Fibroblast of skin of right quadriceps (primary cell): ENCODE data around the gene CD27.

ENCODE experiments used
- DNase-seq: peaks from one replicate; pipeline ENCODE4 v3.0.0-alpha.2; 2013

Gene CD27

DNA sequence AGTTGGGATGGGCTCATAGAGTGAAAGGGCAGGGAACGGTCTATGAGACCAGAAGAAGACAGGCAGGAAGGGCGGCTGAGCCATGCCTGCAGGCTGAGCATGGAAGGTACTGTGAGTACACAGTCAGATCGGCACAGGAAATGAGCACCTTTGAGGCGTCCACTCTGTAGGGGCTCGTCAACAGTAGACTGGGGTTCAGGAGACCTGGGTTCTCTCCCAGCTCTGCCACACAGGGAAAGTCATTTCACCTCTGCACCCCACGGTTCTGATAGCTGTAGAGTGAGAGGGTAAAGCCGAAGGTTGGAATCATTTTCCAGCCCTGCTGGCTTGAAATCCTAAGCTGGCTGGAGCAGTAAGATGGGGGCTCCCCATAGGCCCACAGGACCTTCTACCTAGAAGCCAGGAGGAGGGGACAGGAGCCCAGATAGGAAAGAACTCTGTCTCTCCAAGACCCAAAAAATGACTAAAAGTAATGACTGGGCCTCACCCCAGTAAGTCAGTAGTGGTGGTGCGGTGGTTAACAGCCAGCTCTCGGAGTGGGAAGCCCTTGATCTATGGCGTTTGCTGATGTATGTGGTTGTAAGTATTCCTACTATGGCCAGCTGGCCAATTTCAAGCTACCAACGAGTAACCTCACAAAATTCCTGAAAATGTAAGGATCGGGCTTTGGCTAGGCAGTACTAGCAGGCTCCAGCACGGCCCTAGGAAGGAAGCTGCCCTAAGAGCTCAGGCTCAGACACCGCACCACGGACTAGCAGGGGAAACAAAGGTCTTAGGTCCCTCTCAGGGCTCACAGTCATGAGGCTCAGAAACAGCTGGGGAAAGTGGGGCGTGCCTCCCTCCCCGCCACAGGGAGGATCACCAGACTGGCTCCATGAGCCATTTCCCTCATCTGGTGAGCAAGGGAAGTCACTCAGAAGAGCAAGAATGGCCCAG is 10.3 kb upstream of the CD27 start:
- DNase-seq: no peak

DNA sequence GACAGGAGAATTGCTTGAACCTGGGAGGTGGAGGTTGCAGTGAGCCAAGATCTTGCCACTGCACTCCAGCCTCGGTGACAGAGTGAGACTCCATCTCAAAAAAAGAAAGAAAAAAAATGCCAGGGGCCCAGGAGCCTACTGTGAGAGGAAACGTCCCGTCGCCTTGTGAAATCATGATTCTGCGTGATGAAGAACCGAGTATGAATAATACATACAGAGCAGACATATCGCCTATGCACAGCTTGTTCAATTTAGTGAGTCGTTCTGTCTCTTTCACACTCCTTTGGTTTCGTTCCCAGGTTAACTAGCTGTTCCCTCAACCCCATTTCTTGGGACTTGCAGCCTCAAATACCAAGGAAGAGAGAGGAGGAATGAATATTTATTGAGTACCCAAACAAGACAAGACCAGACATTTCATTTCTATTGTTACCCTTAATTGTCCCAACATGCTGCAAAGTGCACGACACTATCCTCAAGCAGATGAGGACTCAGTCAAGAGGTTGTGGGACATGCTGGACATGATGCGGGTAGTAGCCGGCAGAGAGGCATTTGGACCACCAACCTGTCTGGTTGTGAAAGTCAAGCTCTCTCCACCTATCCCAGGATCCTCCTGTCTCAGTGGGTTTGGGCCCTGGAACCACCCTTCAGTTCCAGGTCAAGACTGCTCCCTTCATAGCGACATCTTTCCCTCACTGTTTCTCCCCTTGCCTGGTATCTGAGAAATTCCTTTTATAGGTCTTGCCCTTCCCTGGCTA is 8.6 kb upstream of the CD27 start:
- DNase-seq: no peak

DNA sequence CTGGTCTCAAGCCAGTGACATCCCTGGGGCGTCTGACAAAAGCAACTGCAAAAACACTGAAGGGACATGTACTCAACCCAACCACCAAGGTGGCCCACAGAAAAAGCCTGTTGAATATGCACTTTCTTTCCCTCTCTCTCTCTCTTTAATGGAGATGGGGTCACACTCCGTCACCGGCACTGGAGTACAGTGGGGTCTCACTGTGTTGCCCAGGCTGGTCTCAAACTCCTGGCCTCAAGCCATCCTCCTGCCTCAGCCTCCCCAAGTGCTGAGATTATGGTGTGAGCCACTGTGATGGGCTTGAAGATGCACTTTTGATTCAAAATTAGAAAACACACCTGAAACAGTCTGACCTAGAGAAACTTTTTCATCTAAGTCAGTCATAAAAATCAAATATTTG is 7.2 kb upstream of the CD27 start:
- no peak for DNase-seq

DNA sequence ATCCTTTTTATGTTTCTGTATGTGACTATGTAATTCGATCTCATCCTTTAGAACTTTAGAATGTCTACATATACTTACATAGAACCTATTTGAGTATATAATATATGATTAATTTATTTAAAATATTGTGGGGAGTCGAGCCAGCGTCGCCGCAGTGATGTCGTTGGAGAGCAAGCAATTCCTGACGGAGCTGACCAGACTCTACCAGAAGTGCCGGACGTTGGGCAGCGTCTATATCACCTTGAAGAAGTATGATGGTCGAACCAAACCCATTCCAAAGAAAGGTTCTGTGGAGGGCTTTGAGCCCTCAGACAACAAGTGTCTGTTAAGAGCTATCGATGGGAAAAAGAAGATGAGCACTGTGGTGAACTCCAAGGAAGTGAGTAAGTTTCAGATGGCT is 6.4 kb upstream of the CD27 start:
- no peak for DNase-seq

DNA sequence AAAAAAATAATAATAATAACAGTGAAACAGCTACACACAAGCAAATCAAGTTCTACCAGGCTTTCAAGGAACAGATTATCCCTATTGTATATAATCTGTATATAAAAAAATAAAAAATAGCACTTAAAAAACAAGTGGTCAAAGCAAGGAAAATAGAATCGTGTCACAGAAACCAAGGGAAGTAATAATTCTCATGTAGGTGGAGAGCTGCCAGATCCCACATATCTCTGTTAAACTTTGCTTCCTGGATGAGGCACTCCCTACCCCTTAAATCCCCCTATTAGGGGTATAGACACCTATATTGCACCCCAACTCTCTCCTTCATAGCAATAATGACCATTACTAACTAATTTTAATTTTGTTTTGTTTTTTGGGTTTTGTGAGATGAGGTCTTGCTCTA is 4.4 kb upstream of the CD27 start:
- DNase-seq: no peak

DNA sequence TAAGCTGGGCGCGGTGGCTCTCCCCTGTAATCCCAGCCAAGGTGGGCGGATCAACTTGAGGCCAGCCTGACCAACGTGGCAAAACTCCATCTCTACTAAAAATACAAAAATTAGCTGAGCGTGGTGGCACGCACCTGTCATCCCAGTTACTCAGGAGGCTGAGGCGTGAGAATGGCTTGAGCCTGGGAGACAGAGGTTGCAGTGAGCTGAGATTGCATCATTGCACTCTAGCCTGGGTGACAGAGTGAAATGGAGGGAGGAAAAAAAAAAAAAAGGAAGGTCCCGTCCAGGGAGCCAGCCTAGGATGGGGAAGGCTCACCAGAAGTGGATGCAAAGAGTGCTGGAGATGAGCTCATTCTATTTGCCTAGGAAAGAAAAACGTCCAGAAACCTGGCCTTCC is 1.9 kb upstream of the CD27 start:
- no peak for DNase-seq

DNA sequence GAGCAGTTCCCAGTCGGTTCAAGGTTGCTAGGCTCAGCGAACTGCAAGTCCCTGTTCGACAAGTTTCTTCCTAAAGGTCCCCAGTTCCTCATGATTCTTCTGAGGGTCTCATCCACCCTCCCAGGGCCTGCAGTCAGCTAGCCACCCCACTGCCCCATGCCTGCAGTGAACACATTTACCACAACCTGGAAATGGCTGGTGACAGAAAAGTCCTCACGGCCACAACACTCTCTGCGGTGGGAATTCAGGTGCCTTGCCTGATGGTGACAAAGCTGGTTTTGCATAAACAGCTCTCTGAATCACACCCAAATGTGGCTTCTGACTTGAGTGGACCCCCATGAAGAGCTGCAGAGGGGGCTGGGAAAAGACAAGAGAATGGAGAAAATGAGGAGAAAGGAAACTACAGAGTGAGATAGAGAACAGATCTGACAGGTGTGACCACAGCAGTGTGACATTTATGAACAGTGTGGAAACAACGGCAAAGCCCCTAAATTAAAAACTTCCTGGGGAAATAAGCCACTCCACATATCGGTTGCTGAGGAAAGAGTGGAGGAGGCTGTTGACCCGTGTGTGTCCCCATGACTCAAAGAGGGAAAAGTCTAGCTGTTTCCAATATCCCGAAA is 1.3 kb upstream of the CD27 start:
- no peak for DNase-seq

DNA sequence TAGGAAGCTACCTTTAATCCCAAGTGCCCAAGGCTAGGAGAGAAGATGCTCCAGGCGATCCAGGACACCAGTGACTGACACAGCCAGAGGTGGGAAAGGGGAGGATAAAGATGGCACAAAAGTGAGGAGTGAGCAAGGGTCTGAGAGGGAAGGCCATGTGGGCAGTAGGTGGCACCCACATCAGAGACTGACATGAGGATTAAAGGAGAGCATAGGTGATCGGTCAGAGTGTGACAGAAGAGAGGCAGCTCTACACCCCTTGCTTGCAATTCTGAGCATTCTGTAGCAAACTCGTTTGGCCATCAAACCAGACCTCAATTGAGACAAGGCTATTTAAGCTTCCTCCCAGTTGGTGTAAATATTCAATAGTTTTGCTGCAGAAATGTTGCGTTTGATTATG is 724 bp upstream of the CD27 start:
- no peak for DNase-seq

DNA sequence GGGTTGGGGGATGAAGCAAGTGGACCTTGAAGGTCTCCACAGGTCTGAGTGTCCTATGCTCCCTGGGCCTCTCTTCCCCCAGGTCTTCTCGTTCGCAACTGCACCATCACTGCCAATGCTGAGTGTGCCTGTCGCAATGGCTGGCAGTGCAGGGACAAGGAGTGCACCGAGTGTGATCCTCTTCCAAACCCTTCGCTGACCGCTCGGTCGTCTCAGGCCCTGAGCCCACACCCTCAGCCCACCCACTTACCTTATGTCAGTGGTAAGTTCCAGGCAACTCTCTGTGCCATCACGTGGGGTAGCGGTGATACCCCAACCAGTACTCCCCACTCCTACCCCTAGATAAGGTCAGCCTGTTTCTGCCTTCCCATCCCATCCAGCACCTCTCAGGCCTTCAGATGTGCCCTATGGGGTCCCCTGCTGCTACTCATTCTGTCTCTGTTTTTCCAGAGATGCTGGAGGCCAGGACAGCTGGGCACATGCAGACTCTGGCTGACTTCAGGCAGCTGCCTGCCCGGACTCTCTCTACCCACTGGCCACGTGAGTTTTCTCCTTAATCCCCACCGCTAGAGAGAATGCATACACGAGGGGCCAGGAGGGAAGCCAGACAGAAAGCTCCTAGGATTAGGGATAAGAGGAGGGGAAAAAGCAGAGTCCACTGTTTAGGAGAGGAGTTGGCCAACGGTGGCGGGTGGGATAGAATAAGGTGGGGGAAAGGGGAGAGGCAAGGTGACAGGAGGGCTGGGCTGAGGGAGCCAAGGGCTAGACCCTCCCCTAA is 5.5 kb downstream of the CD27 start:
- DNase-seq: no peak

DNA sequence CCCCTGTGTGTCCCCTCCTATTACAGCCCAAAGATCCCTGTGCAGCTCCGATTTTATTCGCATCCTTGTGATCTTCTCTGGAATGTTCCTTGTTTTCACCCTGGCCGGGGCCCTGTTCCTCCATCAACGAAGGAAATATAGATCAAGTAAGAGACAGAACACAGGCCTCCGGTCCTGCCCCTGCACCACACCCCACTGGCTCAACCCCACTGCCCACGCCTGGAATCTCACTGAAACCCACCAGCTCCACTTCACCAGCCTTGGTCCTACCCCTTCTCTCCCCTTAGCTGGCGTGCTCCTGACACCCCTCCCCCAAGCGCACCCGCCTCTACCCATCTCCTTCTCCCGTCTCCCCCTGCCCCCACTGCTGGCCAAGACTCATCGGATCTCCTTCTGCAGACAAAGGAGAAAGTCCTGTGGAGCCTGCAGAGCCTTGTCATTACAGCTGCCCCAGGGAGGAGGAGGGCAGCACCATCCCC is 6.2 kb downstream of the CD27 start:
- no peak for DNase-seq

DNA sequence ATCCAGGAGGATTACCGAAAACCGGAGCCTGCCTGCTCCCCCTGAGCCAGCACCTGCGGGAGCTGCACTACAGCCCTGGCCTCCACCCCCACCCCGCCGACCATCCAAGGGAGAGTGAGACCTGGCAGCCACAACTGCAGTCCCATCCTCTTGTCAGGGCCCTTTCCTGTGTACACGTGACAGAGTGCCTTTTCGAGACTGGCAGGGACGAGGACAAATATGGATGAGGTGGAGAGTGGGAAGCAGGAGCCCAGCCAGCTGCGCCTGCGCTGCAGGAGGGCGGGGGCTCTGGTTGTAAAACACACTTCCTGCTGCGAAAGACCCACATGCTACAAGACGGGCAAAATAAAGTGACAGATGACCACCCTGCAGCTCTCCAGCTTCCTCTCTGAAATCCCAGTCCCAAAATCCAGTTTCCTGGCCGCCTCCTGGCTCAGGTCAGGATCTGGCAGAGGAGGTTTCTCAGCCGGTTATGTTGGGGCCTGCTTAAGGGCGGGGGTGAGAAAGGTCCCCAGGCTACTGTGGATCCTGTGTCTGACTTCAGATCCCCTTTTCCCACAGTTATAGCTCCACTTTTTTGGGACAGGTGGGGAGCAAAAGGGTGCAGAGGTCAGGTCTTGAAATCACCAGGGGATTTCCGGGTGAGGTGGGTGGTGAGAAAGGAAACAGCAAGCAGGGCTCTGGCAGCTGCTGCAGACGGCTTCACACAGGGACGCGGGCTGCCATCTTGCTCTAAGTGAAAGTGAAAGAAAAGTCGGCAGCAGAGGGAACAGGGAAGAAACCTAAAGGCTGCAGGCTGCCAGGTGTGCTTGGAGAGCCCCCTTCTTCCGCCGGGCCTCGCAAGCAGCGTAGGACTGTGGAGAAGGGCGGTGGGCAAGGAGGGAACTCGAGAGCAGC is 6.8 kb downstream of the CD27 start, which contains the start of gene TAPBPL:
Gene TAPBPL (plus strand): TSS at position 695 of the 897 bp plus-strand sequence. CDS start 207 bp downstream, outside the sequence.
- DNase-seq: peak; percentile 86

DNA sequence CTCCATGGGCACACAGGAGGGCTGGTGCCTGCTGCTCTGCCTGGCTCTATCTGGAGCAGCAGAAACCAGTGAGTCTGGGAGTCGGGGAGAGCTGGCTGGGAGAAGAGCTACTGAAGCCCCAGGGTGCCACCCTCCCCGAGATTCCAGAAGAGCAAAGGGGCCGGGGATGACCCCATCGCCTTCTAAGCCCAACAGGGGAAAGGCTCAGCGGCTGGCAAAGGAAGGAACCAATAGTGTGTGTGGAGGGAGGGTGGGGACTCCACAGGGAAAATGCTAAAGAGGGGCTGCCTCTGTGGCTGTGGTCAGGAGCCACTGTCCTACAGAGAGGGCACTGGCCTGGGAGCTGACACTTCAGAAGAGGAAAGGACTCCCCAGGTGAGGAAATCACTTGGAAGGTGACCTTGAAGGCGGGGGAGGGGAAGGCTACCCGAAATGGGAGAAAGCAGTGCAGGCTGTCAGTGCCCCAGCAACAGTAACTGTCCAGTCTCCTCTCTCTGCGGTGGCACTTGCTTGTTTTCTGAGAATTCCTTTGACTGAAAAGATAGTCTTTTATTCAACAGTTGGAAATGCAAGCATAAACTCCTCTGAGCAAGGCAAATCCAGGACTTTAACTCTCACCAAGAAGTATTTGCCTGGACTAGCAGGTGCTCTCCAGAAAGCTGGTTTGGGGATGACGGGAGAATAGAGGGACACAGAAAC is 7.6 kb downstream of the CD27 start:
- no peak for DNase-seq

DNA sequence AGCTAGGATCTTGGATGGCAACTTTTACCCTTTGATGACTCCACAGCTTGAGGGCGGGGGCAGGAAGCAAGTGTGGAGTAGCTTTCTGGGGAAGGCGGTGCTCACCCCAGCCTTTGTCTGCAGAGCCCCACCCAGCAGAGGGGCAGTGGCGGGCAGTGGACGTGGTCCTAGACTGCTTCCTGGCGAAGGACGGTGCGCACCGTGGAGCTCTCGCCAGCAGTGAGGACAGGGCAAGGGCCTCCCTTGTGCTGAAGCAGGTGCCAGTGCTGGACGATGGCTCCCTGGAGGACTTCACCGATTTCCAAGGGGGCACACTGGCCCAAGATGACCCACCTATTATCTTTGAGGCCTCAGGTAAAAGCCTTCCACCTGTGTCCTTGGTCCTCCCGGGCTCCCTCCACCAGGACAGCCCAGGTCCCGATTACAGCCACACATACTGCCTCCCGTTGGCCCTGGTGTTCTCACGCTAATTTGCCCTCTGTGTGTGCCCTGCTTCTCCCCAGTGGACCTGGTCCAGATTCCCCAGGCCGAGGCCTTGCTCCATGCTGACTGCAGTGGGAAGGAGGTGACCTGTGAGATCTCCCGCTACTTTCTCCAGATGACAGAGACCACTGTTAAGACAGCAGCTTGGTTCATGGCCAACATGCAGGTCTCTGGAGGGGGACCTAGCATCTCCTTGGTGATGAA is 8.3 kb downstream of the CD27 start:
- no peak for DNase-seq

DNA sequence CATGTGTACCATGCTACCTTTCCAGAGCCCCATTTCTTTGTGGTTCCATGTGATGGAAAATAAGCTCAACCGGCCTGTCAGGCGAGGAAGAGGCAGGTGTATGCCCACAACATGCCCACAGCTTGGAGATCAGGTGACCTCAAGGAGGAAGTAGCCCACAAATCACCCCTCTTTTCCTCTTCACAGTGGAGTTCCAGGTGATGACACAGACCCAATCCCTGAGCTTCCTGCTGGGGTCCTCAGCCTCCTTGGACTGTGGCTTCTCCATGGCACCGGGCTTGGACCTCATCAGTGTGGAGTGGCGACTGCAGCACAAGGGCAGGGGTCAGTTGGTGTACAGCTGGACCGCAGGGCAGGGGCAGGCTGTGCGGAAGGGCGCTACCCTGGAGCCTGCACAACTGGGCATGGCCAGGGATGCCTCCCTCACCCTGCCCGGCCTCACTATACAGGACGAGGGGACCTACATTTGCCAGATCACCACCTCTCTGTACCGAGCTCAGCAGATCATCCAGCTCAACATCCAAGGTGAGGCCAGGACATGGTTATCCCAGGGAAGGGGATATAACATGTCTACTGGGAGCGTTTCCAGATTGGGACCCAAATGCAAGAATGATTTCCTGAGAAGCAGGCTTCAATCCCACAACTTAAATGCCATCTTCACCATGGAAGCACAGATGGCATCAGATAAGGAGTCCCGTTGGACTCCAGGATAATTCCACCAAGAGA is 12.6 kb downstream of the CD27 start:
- no peak for DNase-seq

DNA sequence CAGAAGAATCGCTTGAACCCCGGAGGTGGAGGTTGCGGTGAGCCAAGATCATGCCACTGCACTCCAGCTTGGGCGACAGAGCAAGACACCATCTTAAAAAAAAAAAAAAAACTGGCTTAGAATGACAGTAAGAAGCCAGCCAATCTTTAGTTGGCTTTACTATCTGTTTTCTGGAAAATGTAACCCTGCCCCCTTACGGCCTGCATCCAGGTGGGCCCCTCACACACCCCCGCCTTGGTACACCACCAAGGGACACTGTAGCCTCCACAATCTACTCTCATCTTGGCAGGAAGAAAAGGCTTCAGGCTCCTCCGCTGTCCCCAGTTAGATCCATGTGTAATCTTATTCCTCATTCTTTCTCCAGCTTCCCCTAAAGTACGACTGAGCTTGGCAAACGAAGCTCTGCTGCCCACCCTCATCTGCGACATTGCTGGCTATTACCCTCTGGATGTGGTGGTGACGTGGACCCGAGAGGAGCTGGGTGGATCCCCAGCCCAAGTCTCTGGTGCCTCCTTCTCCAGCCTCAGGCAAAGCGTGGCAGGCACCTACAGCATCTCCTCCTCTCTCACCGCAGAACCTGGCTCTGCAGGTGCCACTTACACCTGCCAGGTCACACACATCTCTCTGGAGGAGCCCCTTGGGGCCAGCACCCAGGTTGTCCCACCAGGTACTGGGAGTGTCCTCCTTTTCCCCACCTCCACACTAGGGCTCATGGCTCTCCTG is 13.7 kb downstream of the CD27 start:
- DNase-seq: no peak

DNA sequence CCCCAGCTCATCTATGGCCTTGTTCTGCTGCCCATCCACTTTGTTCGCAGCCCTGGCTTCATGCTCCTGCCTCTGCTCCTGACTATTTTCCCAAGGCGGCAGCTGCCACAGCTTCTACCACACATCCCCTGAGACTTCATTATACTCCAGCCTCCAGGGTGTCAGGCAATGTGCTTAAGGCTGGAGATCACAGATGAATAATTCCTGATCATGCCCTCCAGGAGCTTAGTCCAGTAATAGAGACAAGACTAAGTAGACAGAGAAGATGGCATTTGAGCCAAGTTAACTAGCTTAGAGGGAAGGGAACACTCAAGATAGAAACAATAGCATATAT is 14.2 kb downstream of the CD27 start:
- DNase-seq: no peak

DNA sequence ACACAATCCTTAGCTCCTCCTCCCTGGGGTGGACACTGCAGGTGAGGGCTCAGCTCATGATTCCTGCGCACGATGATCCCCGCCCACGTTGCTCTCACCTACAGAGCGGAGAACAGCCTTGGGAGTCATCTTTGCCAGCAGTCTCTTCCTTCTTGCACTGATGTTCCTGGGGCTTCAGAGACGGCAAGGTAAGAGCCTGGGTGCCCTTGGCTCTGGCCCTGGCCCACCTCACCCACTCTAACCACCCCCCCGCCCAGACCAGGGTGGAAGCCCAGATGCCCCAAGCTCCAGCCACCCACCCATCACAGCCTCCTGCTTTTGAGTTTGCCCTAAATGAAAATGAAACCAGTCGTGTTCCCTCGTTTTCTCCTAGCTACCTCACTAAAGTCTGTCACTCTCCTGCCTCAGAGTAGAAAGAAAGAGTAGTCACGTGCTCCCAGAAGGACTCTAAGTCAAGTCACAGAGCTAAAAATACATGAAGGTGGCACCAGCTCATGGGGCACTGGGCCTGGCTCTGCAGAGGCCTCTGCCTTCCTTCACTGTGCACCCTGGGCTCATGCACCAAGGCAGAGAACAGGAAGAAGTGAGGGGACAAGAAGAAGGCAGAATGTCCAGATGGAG is 16.1 kb downstream of the CD27 start:
- DNase-seq: no peak

DNA sequence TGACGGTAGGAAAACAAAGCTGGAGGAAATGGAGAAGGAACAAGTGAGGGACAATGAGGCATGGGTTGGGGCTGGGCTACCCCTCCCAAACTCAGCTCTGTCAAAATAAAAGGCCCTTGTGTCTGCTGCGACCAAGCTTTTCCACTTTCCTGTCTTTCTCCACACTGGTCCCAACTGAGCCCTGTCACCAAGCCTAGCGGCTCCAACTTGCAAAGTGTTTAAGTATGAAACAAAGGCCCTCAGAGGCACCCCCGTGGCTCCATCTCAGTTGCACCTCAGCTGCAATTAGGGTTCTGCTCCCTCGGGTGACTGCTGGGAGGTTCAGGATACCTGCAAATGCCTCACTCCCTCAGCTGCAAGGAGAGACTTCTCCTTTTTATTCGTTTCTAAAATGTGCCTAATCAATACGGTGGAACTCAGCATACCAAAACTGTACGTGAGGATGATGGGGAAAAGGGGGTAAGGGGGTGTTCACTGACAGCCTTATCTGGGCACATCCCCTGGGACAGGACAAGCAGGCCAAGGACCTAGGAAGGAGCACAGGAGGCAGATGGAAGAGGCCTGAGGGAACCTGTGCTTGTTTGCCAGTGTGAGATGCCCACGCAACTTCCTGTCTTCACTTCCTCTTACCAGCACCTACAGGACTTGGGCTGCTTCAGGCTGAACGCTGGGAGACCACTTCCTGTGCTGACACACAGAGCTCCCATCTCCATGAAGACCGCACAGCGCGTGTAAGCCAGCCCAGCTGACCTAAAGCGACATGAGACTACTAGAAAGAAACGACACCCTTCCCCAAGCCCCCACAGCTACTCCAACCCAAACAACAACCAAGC is 16.9 kb downstream of the CD27 start:
- no peak for DNase-seq
